Limb (tissue), 2 donors: Measurements from ENCODE around the gene TMEM248.
"Not testable (repeated sequence)": the region's sequence is repeated elsewhere in the genome, so short reads cannot be mapped to it uniquely, and the experiment has no call there.

Experiments used
- DNase-seq, 2 donors: peaks; one replicate each; pipeline ENCODE4 v3.0.0-alpha.2; 2016; ENCODE audit errors: extremely low spot score in 2 of 2

Gene TMEM248, protein sequence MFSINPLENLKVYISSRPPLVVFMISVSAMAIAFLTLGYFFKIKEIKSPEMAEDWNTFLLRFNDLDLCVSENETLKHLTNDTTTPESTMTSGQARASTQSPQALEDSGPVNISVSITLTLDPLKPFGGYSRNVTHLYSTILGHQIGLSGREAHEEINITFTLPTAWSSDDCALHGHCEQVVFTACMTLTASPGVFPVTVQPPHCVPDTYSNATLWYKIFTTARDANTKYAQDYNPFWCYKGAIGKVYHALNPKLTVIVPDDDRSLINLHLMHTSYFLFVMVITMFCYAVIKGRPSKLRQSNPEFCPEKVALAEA

DNA sequence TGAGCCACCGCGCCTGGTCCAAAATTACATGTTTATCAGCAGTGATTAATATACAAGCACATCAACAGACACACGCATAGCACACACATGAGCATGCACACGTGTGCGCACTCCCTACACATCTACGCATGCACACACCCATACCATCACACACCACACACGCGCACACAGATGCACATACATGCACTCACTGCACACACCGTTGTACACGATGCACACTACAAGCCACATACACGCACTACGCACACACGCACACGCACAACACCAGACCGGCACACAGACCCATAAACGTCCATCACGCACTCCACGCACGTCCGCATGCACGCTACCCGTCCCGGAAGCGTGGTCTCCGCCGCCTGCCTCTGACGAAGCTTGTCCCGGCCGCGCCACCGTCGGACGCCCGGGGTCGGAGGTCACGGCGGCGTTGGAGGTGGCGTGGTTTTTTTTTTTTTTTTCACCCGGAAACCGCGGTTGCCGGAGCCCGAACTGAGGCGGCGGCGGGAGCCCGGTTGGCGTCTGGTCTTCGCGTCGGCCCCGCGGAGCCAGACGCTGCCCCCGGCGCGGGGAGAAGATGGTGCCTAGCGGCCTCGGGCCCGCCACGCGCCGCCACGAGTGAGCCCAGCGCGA is at the start of gene TMEM248:
TMEM248 (plus strand) TSS at position 457 of the 627 bp plus-strand sequence. CDS start 20,641 bp downstream, outside the sequence.
- DNase-seq, result peak; percentile 81 to 95

DNA sequence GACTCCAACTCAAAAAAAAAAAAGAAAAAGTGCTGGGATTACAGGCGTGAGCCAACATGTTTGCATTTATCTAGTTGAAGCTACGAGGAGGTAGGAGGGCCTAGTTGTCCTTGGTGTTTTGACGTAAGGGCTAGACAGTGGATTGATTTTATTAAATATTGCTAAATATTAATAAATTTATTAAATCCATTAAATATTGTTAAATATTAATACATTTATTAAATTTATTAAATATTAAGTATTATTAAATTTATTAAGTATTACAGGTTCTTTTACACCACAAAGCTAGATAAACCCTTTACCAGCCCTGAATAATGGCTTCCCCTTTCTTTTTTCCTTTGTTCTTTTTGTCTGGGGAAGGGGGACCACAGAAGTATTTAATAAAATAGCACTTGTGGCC is 47.5 kb upstream of the TMEM248 start:
- no peak for DNase-seq

DNA sequence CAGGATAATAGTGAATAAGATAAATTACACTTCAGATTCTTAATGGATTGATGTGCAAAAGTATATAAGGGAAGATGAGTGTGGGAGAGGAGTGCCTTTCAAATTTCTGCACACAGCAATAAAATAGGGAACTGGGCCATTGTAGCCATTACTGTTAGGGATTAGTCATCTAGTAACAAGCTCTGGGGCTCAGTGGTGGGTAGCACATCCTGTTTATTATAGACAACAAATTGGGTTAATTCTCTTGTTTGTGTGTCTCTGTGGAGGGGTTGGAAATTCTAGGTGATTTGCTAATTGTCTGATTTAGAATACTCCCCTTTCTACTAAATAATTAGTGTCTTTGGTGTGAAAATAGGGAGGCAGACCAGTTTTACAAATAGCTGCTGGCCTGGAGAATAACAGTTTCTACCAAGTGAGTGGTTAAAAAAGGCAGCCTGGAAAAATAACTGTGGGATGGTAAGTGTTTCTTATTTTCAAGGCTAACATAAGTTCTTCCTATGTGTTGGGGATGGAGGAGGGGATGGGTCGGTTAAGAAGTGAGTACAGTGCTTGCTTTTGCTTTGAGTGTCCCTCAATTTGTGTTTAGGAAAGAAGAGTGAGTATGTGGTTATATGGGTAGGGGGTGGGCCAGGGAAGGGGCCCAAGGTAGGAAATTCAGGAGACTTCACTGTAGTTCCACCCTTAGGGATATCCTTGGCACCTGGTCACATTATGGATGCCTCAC is 43.3 kb upstream of the TMEM248 start:
- no peak for DNase-seq

DNA sequence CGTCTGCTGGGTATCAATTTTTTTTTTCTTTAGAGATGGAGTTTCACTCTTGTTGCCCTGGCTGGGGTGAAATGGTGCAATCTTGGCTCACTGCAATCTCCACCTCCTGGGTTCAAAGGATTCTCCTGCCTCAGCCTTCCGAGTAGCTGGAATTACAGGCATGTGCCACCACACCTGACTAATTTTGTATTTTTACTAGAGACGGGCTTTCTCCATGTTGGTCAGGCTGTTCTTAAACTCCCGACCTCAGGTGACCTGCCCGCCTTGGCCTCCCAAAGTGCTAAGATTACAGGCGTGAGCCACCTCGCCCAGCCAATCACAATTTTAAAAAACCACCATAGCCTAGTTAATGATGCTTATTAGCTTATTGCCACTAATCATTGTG is 42.7 kb upstream of the TMEM248 start:
- DNase-seq, result not testable (repeated sequence)

DNA sequence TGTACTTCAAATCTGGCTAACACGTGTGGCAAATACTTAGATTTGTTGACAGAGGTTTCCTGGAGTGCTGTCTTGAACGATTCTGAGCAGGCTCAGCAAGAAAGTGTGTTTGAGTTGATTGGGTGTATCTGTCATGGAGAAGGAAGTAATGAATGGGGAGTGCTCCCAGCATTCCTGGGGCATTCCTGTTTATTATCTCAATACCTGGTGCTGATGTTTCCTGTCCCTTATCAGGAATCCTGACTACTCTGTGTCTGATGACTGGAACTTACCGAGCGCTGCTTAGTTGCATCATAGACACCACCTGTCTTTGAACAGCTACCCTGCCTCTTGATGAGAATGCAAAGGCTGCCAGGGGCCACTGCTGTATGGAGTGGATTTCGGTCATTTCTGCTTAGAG is 41.0 kb upstream of the TMEM248 start:
- no peak for DNase-seq

DNA sequence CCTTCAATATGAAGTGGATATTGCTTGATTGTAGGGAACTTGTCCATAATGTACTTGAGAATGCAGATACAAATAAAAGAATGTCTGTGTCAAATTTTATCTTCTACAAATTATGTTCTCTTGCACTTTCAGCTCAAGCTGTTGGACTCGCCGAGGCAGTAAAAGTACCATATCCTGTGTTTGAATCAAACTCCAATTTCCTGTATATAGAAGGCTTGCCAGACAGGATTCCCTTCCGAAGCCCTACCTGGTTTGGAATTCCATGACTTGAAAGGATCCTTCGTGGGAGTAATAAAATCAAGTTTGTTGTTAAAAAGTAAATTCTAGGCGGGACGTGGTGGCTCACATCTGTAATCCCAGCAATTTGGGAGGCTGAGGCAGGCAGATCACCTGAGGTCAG is 40.4 kb upstream of the TMEM248 start:
- not testable (repeated sequence) for DNase-seq

DNA sequence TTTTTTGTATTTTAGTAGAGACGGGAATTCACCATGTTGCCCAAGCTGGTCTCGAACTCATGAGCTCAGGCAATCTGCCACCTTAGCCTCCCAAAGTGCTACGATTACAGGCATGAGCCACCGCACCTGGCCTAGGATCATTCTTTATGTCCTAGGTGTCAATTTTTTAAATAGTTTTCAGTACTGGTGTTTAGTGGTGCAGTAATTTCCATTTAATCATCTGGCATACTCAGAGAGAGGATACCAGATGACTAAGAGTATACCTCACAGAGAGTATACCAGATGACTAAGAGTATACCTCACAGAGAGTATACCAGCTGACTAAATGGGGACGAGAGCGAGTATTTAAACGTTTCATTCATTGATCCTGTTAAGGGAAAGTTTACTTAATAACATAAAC is 37.3 kb upstream of the TMEM248 start:
- no peak for DNase-seq

DNA sequence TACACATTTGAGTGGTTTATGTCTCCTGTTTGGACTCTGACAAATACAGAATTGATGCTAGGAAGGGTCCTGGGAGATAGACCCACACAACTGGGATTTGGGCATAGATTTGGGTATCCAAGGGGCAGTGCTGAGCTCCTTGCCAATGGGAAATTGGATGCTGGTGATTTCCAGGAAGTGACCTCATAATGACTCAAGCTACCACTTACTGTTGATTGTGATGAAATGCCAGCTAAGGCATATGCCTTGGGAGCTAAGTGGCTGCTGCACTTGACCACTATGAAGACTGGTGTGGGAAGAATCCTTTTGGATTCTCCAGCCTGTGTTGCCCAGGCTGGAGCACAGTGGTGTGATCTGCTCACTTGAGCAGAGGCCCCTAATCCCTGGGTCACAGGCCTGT is 36.5 kb upstream of the TMEM248 start:
- DNase-seq, result not testable (repeated sequence)

DNA sequence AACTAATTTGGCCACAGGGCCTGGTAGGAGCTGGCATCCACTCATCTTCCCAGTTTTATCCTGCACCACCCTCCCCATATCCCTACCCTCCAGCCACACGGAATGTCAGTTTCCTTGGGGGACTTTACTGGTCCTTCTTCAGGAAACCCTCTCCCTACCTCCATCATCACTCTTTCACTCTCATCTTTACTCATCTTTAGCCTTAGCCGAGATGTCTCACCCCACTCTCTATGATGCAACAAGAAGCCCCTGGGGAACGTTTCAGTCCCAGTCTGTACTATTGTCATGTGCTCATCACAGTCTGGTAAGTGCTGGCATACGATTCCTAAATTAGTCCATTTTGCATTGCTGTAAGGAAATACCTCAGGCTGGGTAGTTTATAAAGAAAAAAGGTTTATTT is 34.9 kb upstream of the TMEM248 start:
- no peak for DNase-seq

DNA sequence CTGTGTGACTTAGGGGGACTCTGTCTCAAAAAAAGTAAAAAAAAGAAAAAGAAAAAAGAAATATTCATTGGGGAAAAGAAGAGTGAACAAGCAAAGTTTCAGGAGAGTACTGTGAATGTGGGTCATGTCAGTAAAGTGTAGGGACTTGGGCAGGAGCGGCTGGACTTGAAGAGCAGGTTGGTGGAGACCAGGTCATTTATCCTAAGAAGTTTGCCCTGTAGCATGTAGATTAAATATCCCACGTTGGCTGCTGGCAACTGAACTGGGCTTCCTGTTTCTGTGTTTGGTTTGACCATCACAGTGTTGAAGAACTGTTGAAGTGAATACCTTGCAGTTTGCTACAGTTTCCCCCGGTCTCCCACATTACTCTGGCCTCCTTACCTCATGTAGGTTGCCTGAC is 32.8 kb upstream of the TMEM248 start:
- not testable (repeated sequence) for DNase-seq

DNA sequence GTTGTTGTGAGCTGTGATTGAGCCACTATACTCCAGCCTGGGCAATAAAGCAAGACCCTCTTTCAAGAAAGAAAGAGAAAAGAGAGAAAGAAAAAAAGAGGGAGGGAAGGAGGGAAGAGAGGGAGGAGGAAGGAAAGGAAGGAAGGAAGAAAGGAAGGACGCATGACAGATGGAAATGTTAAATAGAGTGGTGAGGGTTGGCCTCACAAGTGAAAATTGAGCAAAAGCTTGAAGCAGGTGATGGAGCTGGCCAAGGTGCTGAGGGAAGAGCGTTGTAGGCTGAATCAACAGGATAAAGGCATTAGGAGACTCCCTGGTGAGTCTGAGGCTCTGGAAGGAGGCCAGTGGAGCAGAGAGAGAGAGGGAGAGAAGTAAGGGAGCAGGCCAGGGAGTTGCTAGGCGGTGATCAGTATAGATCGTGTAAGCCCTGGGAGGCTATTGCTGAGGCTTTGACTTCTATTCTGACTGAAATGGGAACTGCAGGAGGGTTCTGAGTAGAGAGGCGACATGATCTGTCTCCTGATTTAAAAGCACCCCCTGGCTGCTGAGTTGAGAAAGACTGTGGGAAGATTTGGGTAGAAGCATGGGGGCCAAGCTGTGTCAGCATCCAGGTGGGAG is 26.5 kb upstream of the TMEM248 start:
- peak in 1 of 2 donors; percentile 54 for DNase-seq

DNA sequence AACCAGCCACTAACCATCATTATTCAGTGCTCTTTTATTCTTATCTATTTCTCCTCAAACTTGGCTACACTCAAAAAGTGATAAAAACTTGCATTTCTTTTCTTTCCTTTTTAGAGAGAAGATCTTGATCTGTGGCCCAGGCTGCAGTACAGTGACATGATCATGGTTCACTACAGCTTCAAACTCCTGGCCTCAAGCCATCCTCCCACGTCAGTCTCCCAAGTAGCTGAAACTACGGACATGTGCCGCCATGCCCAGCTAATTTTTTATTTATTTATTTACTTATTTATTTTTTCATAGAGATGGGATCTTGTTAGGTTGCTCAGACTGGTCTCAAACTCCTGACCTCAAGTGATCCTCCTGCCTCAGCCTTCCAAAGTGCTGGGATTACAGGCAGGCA is 24.6 kb upstream of the TMEM248 start:
- DNase-seq, result no peak

DNA sequence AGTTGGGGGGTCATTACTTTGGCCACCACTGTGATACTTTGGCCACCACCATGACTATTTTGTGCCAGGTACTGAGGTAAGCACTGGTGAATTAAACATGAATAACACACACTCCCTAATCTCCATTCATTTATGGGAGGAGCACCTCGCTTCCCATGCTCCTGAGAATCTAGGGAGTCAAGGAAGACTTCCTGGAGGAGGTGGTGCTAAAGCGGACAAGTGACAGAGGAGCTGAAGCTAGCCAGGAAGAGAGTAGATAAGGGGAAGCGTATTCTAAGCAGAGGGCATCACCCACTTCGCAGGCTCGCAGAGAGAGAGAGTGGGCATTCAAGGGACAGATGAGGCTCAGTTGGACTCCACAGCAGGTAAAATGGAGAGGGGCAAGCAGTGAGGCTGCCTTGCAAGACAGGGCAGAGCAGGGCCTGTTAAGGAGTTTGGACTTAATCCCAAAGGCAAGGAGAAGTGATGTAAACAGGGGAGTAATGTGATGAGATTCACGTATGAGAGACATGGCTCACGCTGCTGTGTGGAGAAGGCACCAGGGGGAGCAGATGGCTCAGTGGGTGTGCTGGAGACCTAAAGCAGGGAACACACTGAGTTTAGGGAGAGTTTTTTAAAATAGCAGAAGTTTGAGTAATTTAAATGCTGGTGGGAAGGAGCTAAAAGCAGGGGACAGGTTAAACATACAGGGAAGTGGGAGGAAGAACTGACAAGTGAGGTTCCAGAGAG is 21.3 kb upstream of the TMEM248 start:
- DNase-seq, result no peak

DNA sequence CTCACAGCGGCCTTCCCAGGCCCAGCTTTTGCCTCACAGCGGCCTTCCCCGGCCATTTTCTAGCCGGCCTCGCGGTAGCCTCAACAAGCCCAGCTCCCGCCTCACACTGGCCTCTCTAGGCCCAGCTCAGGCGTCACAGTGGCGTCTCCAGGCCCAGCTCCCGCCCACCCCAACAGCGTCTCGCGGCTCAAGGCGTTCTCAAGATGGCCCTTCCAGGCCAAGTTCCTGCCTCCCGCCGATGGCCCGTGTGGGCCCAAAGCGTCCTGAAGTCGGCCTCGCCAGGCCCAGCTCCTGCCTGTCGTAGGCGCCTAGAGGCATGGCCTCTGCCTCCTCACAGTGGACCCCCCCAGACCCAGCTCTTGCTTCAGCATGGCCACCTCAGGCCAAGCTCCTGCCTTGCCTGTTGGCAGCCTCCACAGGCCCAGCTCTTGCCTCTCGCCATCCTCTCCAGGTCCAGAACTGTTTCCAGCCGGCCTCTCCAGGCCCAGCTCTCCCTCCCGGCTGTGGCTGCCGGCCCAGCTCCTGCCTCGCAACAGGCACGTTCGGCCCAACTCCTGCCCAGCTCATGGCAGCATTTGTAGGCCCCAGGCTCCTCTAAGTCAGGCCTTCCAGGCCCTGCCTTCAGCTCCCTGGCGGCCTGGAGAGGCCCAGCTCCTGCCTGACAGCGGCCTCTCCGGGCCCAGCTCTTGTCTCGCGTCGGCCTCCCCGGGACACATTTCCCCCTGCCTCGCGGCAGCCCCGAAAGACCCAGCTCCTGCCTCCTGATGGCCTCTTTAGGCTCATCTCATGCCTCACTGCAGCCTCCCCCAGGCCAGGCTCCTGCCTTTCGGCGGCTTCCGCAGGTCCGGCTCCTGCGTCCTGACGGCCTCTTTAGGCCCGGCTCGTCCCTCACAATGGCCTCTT is 18.8 kb upstream of the TMEM248 start:
- DNase-seq, result no peak

DNA sequence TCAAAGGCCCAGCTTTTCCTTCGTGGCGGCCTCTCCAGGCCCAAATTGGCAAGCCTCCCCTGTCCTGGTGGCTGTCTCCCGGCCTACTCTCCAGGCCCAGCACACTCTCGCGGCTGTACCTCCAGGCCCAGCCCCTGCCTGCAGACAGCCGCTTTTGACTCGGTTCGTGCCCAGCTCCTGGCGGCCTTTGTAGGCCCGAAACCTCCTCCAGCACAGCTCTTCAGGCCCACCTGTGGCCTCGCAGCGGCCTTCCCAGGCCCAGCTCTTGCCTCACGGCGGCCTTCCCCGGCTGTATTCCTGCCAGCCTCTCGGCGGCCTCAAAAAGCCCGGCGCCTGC is 18.2 kb upstream of the TMEM248 start:
- no peak for DNase-seq

DNA sequence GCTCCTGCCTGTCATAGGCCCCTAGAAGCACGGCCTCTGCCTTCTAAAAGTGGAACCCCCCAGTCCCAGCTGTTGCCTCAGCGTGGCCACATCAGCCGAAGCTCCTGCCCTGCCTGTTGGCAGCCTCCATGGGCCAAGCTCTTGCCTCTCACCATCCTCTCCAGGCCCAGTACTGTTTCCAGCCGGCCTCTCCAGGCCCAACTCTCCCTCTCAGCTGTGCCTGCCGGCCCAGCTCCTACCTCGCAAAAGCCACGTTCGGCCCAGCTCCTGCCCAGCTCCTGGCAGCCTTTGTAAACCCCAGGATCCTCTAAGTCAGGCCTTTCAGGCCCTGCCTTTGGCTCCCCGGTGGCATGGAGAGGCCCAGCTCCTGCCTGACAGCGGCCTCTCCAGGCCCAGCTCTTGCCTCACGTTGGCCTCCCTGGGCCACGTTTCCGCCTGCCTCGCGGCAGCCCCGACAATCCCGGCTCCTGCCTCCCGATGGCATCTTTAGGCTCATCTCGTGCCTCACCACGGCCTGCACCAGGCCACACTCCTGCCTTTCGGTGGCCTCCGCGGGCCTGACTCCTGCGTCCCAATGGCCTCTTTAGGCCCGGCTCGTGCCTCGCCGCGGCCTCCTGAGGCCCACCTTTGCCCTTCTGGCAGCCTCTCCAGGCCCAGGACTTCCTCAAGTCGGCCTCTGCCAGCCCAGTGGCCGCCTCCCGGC is 17.5 kb upstream of the TMEM248 start:
- no peak for DNase-seq

DNA sequence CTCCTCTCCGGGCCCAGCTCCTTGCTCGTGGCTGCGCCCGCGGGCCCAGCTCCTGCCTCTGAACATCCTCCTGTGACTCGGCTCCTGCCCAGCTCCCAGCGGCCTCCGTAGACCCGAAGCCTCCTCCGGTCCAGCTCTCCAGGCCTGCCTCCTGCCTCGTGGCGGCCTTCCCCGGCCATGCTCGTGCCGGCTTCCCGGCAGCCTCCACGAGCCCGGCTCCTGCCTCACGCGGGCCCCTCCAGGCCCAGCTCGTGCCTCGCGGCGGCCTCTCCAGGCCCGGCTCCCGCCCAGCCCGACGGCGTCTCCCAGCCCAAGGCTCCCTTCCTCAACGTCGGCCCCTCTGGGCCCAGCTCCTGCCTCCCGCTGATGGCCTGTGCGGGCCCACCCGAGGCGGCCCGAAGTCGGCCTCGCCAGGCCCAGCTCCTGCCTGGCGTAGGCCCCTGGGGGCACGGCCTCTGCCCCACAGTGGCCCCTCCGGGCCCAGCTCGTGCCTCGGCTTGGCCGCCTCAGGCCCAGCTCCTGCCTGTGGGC is 16.9 kb upstream of the TMEM248 start:
- no peak for DNase-seq

DNA sequence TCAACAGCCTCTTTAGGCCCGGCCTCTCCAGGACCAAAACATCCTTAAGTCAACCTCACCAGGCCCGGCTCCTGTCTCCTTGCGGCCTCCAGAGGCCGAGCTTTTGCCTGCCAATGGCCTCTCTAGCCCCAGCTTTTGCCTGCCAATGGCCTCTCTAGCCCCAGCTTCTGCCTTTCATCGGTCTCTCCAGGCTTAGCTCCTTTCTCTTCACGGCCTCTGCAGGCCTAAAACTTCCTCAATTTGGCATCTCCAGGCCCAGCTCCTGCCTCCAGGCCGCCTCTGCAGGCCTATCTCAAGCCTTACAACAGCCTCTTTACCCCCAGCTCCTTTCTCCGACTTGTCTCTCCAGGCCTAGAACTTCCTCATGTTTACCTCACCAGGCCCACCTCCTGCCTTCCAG is 15.7 kb upstream of the TMEM248 start:
- no peak for DNase-seq

DNA sequence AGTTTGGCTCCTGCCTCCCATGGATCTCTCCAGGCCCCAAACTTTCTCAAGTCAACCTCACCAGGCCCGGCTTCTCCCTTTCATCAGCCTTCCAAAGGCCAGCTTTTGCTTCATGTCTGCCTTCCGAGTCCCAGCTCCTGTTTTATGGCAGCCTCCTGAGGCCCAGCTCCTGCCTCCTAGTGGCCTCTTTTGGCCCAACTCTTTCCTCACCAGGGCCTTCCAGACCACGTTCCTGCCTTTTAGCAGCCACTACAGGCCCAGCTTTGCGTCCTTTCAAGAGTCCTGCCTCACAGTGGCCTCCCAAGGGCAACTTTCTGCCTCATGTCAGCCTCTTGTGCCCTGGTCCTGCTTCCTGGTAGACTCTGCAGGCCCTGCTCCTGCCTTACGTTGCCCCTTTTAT is 15.3 kb upstream of the TMEM248 start:
- DNase-seq, result no peak

DNA sequence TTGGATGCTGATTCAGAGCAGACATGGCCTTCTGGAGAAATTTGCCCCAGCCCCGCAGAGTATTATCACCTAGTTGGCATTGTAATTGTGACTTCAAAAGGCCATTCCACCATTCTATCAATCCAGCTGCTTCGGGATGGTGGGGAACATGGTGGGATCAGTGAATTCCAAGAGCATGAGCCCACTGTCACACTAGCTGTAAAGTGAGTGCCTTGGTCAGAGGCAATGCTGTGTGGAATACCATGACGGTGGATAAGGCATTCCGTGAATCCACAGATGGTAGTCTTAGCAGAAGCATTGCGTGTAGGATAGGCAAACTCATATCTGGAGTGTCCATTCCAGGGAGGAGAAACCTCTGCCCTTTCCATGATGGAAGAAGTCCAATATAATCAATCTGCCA is 13.3 kb upstream of the TMEM248 start:
- DNase-seq, result no peak
